Esophagus muscularis mucosa (tissue), 3 donors: ENCODE data around the gene MYH7B.

ENCODE experiments used
- CTCF ChIP-seq, 3 experiments: fragments of 200-600 bp in 2 of 3; fragments of 450-650 bp in 1 of 3; sonication (generic) in 2 of 3; IDR thresholded peaks; one replicate each; pipeline ENCODE4 v1.5.1; 2017 to 2019; ENCODE audit warnings: antibody characterized with exemption in 3 of 3, mild to moderate bottlenecking in 2 of 3, moderate library complexity in 1 of 3
- POLR2A ChIP-seq: fragments of 450-650 bp; IDR thresholded peaks from one replicate; pipeline ENCODE4 v1.6.1; 2017; ENCODE audit warnings: antibody characterized with exemption, moderate library complexity, mild to moderate bottlenecking, low read depth

GRCh38 chr20:34931771-34932170 lies 23.9 kb upstream of the MYH7B start:
- TF ChIP-seq POLR2A (no peak), CTCF (IDR thresholded peaks at IDR 0.05) (no peak)
